Measurements from ENCODE around the gene LGR6.

The LGR6 gene

GRCh38 chr1:202189001-202189790 lies 4.4 kb upstream of the LGR6 start:
- TF ChIP-seq REST (IDR thresholded peaks at IDR 0.05; ENCODE audit: insufficient read depth in 1 of 2, low read depth in 2 of 2, low read length in 2 of 2) (no peak), POLR2AphosphoS5 (IDR thresholded peaks at IDR 0.05; ENCODE audit: low read depth, low read length) (no peak), SIN3A (IDR thresholded peaks at IDR 0.05; ENCODE audit: borderline replicate concordance, insufficient read depth, low read length) (no peak), TAF1 (IDR thresholded peaks at IDR 0.05; ENCODE audit: borderline replicate concordance, insufficient read depth, low read length) (no peak), FOXP2 (optimal IDR thresholded peaks at IDR 0.05; ENCODE audit: borderline replicate concordance, extremely low read depth, extremely low read length, insufficient read depth) (no peak)

DNA sequence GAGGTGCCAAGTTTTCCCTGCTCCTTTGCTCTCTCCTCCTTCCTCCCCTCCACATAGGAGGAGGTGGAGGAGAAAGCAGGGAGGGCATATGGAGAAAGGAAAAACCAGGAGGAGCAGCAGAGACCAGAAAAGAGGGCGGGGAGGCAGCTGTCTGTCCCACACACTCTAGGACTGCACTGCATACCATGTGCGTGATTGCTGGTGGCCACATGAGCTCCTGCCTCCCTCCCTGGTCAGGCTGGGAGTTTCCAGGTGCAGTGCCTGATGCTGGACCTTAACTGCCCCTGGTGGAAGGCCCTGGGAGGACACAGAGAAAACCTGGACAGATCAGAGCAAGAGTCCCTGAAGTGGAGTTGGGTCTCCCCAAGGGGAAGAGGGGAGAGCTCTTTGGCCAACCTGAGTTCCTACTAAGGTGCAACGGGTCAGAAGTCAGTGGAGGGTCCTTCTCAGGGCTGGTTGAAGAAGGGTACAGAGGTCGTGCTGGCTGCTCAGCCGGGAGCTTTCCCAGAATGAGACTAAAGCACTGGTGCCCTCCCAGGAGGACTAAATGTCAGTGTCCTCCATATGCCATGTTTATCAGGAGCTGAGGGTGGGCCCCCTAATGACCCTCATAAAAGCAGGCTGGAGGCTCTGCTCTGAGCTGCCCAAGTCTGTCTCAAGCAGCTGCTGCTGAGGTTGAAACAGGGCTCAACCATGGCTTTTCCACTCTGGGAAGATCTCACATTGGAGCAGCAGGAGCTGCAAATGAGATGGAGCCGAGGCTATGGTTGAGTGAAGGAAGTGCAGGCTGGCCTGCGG lies 3.5 kb upstream of the LGR6 start:
- no peak for TF ChIP-seq FOXP2 (optimal IDR thresholded peaks at IDR 0.05; ENCODE audit: borderline replicate concordance, extremely low read depth, extremely low read length, insufficient read depth)
- TF ChIP-seq TAF1 (IDR thresholded peaks at IDR 0.05; ENCODE audit: borderline replicate concordance, insufficient read depth, low read length): no peak
- TF ChIP-seq SIN3A (IDR thresholded peaks at IDR 0.05; ENCODE audit: borderline replicate concordance, insufficient read depth, low read length): no peak
- TF ChIP-seq POLR2AphosphoS5 (IDR thresholded peaks at IDR 0.05; ENCODE audit: low read depth, low read length): no peak
- no peak for TF ChIP-seq REST (IDR thresholded peaks at IDR 0.05; ENCODE audit: insufficient read depth in 1 of 2, low read depth in 2 of 2, low read length in 2 of 2)

GRCh38 chr1:202192770-202193613 lies 607 bp upstream of the LGR6 start:
- TF ChIP-seq POLR2AphosphoS5 (IDR thresholded peaks at IDR 0.05; ENCODE audit: low read depth, low read length) (no peak), REST (IDR thresholded peaks at IDR 0.05; ENCODE audit: insufficient read depth in 1 of 2, low read depth in 2 of 2, low read length in 2 of 2) (no peak), TAF1 (IDR thresholded peaks at IDR 0.05; ENCODE audit: borderline replicate concordance, insufficient read depth, low read length) (no peak), FOXP2 (optimal IDR thresholded peaks at IDR 0.05; ENCODE audit: borderline replicate concordance, extremely low read depth, extremely low read length, insufficient read depth) (no peak), SIN3A (IDR thresholded peaks at IDR 0.05; ENCODE audit: borderline replicate concordance, insufficient read depth, low read length) (no peak)

DNA sequence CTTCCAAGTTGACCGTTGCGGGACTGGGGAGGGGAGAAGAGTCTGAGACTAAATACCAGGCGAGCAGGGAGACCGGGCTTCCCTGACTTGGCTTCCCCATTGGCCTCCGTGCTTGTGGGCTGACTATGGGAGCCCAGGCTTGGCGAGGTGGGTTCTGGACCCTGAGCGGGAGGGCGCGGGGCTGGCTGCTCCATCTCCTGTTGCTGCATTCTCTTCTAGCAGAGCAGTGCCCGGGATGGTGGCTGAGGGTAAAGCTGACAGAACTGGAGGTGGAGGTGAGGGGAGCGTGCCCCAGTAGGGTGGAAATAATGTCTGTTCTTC lies 689 bp downstream of the LGR6 start:
- TF ChIP-seq POLR2AphosphoS5 (IDR thresholded peaks at IDR 0.05; ENCODE audit: low read depth, low read length) (no peak), TAF1 (IDR thresholded peaks at IDR 0.05; ENCODE audit: borderline replicate concordance, insufficient read depth, low read length) (no peak), REST (IDR thresholded peaks at IDR 0.05; ENCODE audit: insufficient read depth in 1 of 2, low read depth in 2 of 2, low read length in 2 of 2) (no peak), SIN3A (IDR thresholded peaks at IDR 0.05; ENCODE audit: borderline replicate concordance, insufficient read depth, low read length) (no peak), FOXP2 (optimal IDR thresholded peaks at IDR 0.05; ENCODE audit: borderline replicate concordance, extremely low read depth, extremely low read length, insufficient read depth) (no peak)

Data from PFSK-1 (cell line).